K562 (cell line): Measurements from ENCODE around the gene FOXJ1. TPM values are rescaled to one million over a fixed set of nuclear protein-coding genes. Genes with fewer than 3 reads are reported as not detected.
A peak's percentile ranks its signal among the peaks of the same experiment; 100 is the strongest.

Experiments
- ATAC-seq: fragments of 200-7000 bp; cut with Tn5 transposase; 3 replicates; pipeline ENCODE4 v1.9.1; 2020; ENCODE audit warnings: moderate library complexity
- BruUV-seq: library from RNA; stranded (reverse); fragments of 400-500 nt; replicated peaks from 2 replicates; lab custom pipeline; 2021; lab: Mats Ljungman, UMichigan
- CTCF ChIA-PET: fragments of 300-600 bp; formaldehyde crosslinking; extraction: SDS; loops from one replicate; lab custom pipeline; 2021; ENCODE audit warnings: low intra/inter-chr PET ratio; lab: Yijun Ruan, JAX
- POLR2A ChIA-PET: fragments of 300-600, 350-650 bp; sonication (Branson Sonifier 250); formaldehyde crosslinking; extraction: SDS; loops from one replicate; lab custom pipeline; 2021; ENCODE audit warnings: antibody characterized with exemption, inconsistent platforms; lab: Yijun Ruan, JAX
- DNase-seq, 4 experiments: peaks; one replicate each; pipeline versions ENCODE4 v3.0.0 to v3.0.0-alpha.2; 2011 to 2018; ENCODE audit warnings: low spot score in 3 of 4, mixed read lengths in 3 of 4; ENCODE audit errors: extremely low read depth in 1 of 4
- FAIRE-seq: peaks from 2 replicates; lab custom pipeline; 2011; peaks lifted over from hg19 to GRCh38; lab: Jason Lieb, UNC
- H2AFZ ChIP-seq: 2 replicates; pipeline ENCODE4 v1.6.0; 2011; ENCODE audit warnings: low read depth, low read length, control low read depth, inconsistent platforms
- H3K27ac ChIP-seq: fragments of 200-600 bp; 3 replicates; pipeline ENCODE4 v1.8.0; 2011; ENCODE audit warnings: low read depth, mild to moderate bottlenecking, control low read depth, inconsistent platforms, low read length, moderate library complexity, mixed read lengths; ENCODE audit errors: extremely low read depth
- H3K27me3 ChIP-seq, 2 experiments: fragments of 300-600 bp in 1 of 2; 2 replicates in 1 of 2; 3 replicates in 1 of 2; pipeline versions ENCODE4 v1.6.0 to v1.8.0; 2011; ENCODE audit warnings: inconsistent platforms in 2 of 2, low read length in 2 of 2, mild to moderate bottlenecking in 1 of 2, mixed read lengths in 1 of 2, moderate library complexity in 1 of 2; ENCODE audit not compliant: control insufficient read depth in 2 of 2, insufficient read depth in 2 of 2
- H3K36me3 ChIP-seq: fragments of 300-600 bp; 3 replicates; pipeline ENCODE4 v1.8.0; 2011; ENCODE audit warnings: mild to moderate bottlenecking, low read length, inconsistent platforms; ENCODE audit not compliant: control insufficient read depth, insufficient read depth
- H3K4me1 ChIP-seq, 2 experiments: fragments of 200-600 bp in 1 of 2; replicated peaks in 1 of 2; 2 replicates in 1 of 2; 3 replicates in 1 of 2; pipeline versions ENCODE4 v1.5.1 to v1.8.0; 2011; ENCODE audit warnings: inconsistent platforms in 2 of 2, low read length in 2 of 2, mild to moderate bottlenecking in 1 of 2, mixed read lengths in 1 of 2, moderate library complexity in 1 of 2; ENCODE audit not compliant: control insufficient read depth in 2 of 2, insufficient read depth in 2 of 2
- H3K4me2 ChIP-seq: 2 replicates; pipeline ENCODE4 v1.6.1; 2011; ENCODE audit warnings: low read length, control low read depth, inconsistent platforms, mixed read lengths; ENCODE audit not compliant: insufficient read depth
- H3K4me3 ChIP-seq: fragments of 200-600 bp; sonication (generic), shearing (Covaris generic); 2 replicates; pipeline ENCODE4 v1.5.1; 2016; ENCODE audit warnings: control low read depth, inconsistent platforms
- H3K79me2 ChIP-seq: fragments of 200-600 bp; 3 replicates; pipeline ENCODE4 v1.8.0; 2011; ENCODE audit warnings: low read length, inconsistent platforms; ENCODE audit not compliant: control insufficient read depth, insufficient read depth
- H3K9ac ChIP-seq, 2 experiments: 2 replicates each; pipeline versions ENCODE4 v1.6.0 to v1.6.1; 2011; ENCODE audit warnings: low read depth in 2 of 2, low read length in 2 of 2, control low read depth in 1 of 2, inconsistent platforms in 1 of 2, mild to moderate bottlenecking in 1 of 2, mixed read lengths in 1 of 2; ENCODE audit not compliant: insufficient read depth in 1 of 2
- H3K9me1 ChIP-seq: one replicate; pipeline ENCODE4 v1.6.0; 2011; ENCODE audit warnings: inconsistent platforms, mild to moderate bottlenecking, low read length, moderate library complexity; ENCODE audit not compliant: control insufficient read depth, insufficient read depth
- H3K9me3 ChIP-seq: replicated peaks from 2 replicates; pipeline ENCODE4 v1.5.1; 2011; ENCODE audit warnings: low read depth, low read length, inconsistent platforms; ENCODE audit not compliant: control insufficient read depth, insufficient read depth
- H4K20me1 ChIP-seq: replicated peaks from 2 replicates; pipeline ENCODE4 v1.6.1; 2011; ENCODE audit warnings: low read length, inconsistent platforms, mixed read lengths; ENCODE audit not compliant: control insufficient read depth, insufficient read depth
- ADNP ChIP-seq: fragments of 200-800 bp; sonication (Bioruptor generic); IDR thresholded peaks from 2 replicates; pipeline ENCODE4 v1.6.1; 2016; ENCODE audit warnings: missing genetic modification characterization, missing compliant biosample characterization
- CTCF ChIP-seq, 3 experiments: IDR thresholded peaks in 2 of 3; conservative IDR thresholded peaks in 1 of 3; 2 replicates each; pipeline ENCODE4 v1.5.1; 2011 to 2012; ENCODE audit warnings: low read length in 3 of 3, mild to moderate bottlenecking in 3 of 3, control low read depth in 2 of 3, improper control_type of control experiment in 1 of 3, inconsistent platforms in 1 of 3, low read depth in 1 of 3, mixed read lengths in 1 of 3, moderate library complexity in 1 of 3; ENCODE audit not compliant: insufficient read depth in 2 of 3
- FOXJ2 ChIP-seq: fragments of 200-800 bp; sonication (Bioruptor generic); IDR thresholded peaks from 2 replicates; pipeline ENCODE4 v1.6.1; 2016; ENCODE audit warnings: missing genetic modification characterization, missing compliant biosample characterization
- GABPA ChIP-seq: fragments of 200-800 bp; sonication (Bioruptor generic); conservative IDR thresholded peaks from 2 replicates; pipeline ENCODE4 v1.6.1; 2016; ENCODE audit warnings: low read depth, missing genetic modification characterization, missing compliant biosample characterization
- HDAC1 ChIP-seq, 2 experiments: fragments of 450-650 bp; IDR thresholded peaks; 2 replicates each; pipeline ENCODE4 v1.6.1; 2016 to 2017; ENCODE audit warnings: inconsistent platforms in 1 of 2, mild to moderate bottlenecking in 1 of 2, moderate library complexity in 1 of 2
- POLR2G ChIP-seq: fragments of 200-400 bp; formaldehyde crosslinking; IDR thresholded peaks from 2 replicates; pipeline ENCODE4 v1.6.1; 2017; ENCODE audit warnings: low read depth, mild to moderate bottlenecking, antibody characterized with exemption, low read length, moderate library complexity
- RBFOX2 ChIP-seq: fragments of 200-400 bp; formaldehyde crosslinking; IDR thresholded peaks from 2 replicates; pipeline ENCODE4 v1.6.1; 2017; ENCODE audit warnings: low read depth, mild to moderate bottlenecking, low read length, moderate library complexity
- RREB1 ChIP-seq: fragments of 250-450 bp; sonication (Bioruptor Pico); IDR thresholded peaks from 2 replicates; pipeline ENCODE4 v1.4.0; 2020
- STAT5A ChIP-seq: IDR thresholded peaks from 2 replicates; pipeline ENCODE4 v1.6.1; 2012; ENCODE audit warnings: low read length, inconsistent platforms, borderline replicate concordance
- TCF15 ChIP-seq: fragments of 250-450 bp; sonication (Bioruptor Pico); IDR thresholded peaks from 2 replicates; pipeline ENCODE4 v1.8.0; 2022; ENCODE audit warnings: moderate library complexity, mild to moderate bottlenecking, inconsistent platforms
- WGBS: fragments of 100-300 bp; shearing (Covaris generic); methylation state at CpG from one replicate; pipeline ENCODE4 v1.1.6; 2016; ENCODE audit warnings: low coverage, mixed read lengths; ENCODE audit not compliant: insufficient coverage; ENCODE audit errors: missing lambda C conversion rate; 5-methylcytosine and 5-hydroxymethylcytosine counted together
- in situ Hi-C: fragments of 300-500 bp; cut with MboI; formaldehyde crosslinking; loops from 4 replicates; pipeline ENCODE4 v1.15.0; 2018; ENCODE audit warnings: inconsistent platforms, mixed read lengths
- intact Hi-C: fragments of 100-400 bp; cut with micrococcal nuclease; formaldehyde crosslinking; loops from 2 replicates; pipeline ENCODE4 v1.14.2; 2022
- polyA plus RNA-seq, 8 experiments: library from polyadenylated mRNA; depleted of rRNA in 4 of 8; stranded (reverse) in 5 of 8; unstranded in 3 of 8; fragments of >200 nt; fragmentation: Nextera tagmentation in 2 of 8; fragmentation: Illumina TruSeq in 1 of 8; extraction: Ambion mirVana in 2 of 8; extraction: Trizol in 1 of 8; gene quantifications; 2 replicates each; pipeline versions ENCODE4 v1.2.1 to v1.2.3, GENCODE V29; 2011 to 2014; ENCODE audit warnings: inconsistent platforms in 1 of 8, missing spikeins in 1 of 8
- total RNA-seq, 7 experiments: library from RNA; depleted of rRNA in 6 of 7; stranded (reverse); fragments of >200 nt in 6 of 7; fragmentation: Illumina TruSeq in 2 of 7; extraction: Trizol in 2 of 7; gene quantifications; 2 replicates each; pipeline versions ENCODE4 v1.2.1 to v1.2.3, GENCODE V29; 2011 to 2021; ENCODE audit warnings: low replicate concordance in 1 of 7

Gene FOXJ1
- total and polyA plus RNA-seq, 9 of the 15 experiments (the other 6 are each of a cell fraction or from before 2014, with no cell fraction given) = 0.07 TPM; not detected in 8

GRCh38 chr17:76088041-76088867, 52.8 kb downstream of the FOXJ1 start:
- no peaks in the 10 kb centered on the region for H3K9me1 ChIP-seq
- FAIRE-seq (no peak), DNase-seq (no peak), ATAC-seq (peak; percentile 45; the same call in 1 of the 3 replicates)
- H3K9ac ChIP-seq = peak overlapping the region in 1 of 2 experiments; percentile 50; a peak in 1 of 4 replicates
- ChIA-PET CTCF (no interaction called here), POLR2A (interaction anchor here (0.6 to 0.7 kb wide), 4 partner anchors 15 to 422 kb away, joined by 3 to 4 read pairs (median 4); partner anchors contain the start of genes FOXJ1 and SRP68)
- H2AFZ ChIP-seq = no peak overlapping the region
- intact Hi-C loops (no loop called here), in situ Hi-C loops (no loop called here)
- 93% methylated on average over 19 of the region's 25 CpGs for WGBS
- 0 out of 6 replicates have a peak, but pooled peaks of 1 of the 3 experiments have one; percentile 7 for TF ChIP-seq CTCF (IDR thresholded peaks at IDR 0.05 in 2 of 3, conservative IDR thresholded peaks at IDR 0.05 in 1 of 3; ENCODE audit: insufficient read depth in 2 of 3, low read depth in 1 of 3, low read length in 3 of 3)
- 0 out of 2 replicates have a peak, but pooled peaks have one; percentile 7 for TF ChIP-seq POLR2G
- TF ChIP-seq RBFOX2 = 0 out of 2 replicates have a peak, but pooled peaks have one; percentile 16
- TF ChIP-seq HDAC1 (IDR thresholded peaks at IDR 0.05) = no peak
- no peak for TF ChIP-seq ADNP (tag)
- no peak for TF ChIP-seq RREB1 (CRISPR knock-in tag)
- no peak for TF ChIP-seq TCF15 (CRISPR knock-in tag)
- no peak for TF ChIP-seq STAT5A
- no peak for TF ChIP-seq GABPA (tag)
- TF ChIP-seq FOXJ2 (tag) = no peak
- H3K27me3 ChIP-seq = no peaks in the 10 kb centered on the region
- no peaks in the 10 kb centered on the region for H3K79me2 ChIP-seq
- H3K4me1 ChIP-seq = peaks cover 0 to 12% of the 10 kb centered on the region in 2 experiments; a peak in 1 of 5 replicates
- H3K4me3 ChIP-seq = no peak overlapping the region
- no peaks in the 10 kb centered on the region for H3K9me3 ChIP-seq
- BruUV-seq = no TSS peak
- no peak overlapping the region for H3K27ac ChIP-seq
- 0 out of 2 replicates have a peak, but pooled peaks cover 5% of the 10 kb centered on the region for H4K20me1 ChIP-seq
- peaks cover 84% of the 10 kb centered on the region; the same call in 2 of the 3 replicates for H3K36me3 ChIP-seq
- no peak overlapping the region for H3K4me2 ChIP-seq
